ENCODE data around the gene GSC2.

The GSC2 gene

GRCh38 chr22:19118329-19118880 is 31.7 kb downstream of the GSC2 start:
- no peak for DNase-seq

DNA sequence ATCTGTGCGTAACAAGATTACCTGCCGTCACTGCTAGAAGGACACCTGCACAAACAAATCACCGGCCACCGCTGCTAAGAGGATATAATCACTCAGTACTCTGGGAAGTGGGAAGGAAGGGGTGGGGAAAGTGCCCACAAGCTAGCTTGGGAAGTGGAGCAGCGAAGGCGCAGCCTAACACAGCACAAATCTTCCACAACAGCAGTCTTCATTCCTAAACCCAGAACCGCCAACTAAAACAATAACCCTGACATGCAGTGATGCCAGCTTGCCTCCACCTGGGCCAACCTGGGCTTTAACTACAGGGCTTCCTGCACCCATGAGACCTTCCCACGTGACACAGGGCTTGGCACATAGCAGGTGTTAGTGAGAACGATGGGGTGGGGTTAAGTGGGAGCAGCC is 33.0 kb downstream of the GSC2 start:
- no peak for DNase-seq

DNA sequence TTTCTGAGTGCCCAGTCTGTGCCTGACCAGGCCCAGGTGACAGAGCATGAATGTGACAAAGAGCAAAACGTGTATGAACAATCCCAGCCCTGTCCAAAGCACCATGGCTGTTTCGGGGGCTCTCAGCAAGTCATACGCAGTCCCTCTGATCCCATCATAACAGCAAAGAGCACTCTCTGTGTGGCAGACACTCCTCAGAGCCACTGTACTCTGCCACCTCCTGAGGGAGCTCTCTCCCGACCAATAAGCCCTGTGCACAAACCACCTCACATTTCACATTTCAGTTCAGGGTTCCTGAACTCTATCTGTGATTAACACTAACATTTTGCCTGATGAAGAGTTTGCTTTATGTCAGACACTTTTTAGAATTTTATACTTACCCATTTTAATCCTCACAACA is 34.5 kb downstream of the GSC2 start:
- no peak for DNase-seq

- DNase-seq: no peak
These were observed 35.0 kb downstream of the GSC2 start for GRCh38 chr22:19114984-19115552.

DNA sequence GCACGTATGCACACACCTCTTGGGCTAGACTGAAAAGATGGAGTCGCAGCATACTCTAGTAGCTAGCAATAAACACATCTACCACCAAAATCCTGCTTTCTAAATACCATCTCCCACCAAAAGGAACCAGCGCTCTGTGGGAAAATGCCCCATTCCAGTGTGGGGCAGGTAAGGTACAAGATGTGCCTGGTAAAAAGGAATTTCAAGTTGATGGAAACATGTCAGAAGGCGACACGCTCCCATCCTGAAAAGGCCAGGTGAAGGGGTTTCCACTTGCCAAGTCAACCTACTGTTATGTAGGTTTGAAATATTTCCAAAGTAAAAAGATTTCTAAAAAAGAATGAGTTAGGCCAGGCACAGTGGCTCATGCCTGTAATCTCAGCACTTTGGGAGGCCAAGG is 36.7 kb downstream of the GSC2 start:
- DNase-seq: no peak

DNA sequence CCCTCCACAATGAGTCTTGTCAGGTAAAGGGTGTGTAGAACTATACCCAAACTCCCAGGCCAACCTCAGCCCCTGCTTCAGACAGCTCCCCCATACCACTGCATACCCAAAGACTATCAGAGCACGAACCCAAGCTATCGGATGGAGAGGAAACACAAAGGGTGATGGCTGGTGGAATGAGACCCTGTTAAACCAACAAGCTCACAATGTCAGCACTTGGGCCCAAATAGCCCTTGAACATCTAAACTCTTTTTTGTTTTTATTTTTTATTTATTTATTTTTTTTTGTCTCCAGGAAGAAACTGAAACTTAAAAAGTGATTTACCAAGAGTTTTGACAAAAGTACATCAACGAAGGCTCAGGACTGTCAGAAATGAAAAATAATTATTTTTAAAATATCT is 38.5 kb downstream of the GSC2 start:
- DNase-seq: no peak

DNA sequence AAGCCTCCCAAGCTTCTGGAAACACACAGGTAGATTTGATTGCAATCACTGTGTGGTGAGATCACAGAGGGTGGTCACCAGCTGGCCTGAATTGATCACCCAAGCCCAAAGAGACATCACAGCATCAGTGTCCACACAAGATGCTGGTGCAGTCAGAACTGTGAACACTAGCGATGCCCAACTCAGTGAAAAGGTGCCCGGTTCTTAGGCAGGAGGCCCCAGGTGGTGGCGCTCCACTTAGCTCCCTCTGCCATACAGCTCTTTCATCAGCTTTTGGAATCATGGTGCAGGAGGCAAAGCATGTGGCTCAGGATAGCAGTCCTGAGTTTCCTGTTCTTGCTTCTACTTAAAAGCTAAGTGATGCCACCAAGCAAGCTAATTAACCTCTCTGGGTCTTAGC is 39.0 kb downstream of the GSC2 start:
- no peak for DNase-seq

- no peak for DNase-seq
These were observed 39.4 kb downstream of the GSC2 start for GRCh38 chr22:19110646-19111045.

DNA sequence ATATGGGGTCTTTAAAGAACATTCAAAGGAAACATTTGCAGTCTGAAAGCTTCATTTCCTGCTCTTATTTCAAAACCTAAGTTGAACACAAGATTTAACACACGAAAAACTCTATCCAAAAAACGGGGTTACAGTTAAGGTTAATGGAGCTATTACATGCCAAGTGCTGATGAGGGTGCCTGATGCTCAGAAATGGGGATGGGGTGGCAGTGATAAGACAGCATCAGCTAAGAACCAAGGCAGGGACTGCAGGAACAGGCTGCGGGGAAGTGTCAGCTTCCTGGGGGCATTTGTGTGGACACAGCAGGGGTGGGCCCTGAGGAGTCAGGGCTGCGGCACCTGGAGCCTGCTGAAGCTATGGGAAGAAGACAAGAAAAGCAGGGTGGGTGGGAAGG is 40.0 kb downstream of the GSC2 start:
- no peak for DNase-seq

DNA sequence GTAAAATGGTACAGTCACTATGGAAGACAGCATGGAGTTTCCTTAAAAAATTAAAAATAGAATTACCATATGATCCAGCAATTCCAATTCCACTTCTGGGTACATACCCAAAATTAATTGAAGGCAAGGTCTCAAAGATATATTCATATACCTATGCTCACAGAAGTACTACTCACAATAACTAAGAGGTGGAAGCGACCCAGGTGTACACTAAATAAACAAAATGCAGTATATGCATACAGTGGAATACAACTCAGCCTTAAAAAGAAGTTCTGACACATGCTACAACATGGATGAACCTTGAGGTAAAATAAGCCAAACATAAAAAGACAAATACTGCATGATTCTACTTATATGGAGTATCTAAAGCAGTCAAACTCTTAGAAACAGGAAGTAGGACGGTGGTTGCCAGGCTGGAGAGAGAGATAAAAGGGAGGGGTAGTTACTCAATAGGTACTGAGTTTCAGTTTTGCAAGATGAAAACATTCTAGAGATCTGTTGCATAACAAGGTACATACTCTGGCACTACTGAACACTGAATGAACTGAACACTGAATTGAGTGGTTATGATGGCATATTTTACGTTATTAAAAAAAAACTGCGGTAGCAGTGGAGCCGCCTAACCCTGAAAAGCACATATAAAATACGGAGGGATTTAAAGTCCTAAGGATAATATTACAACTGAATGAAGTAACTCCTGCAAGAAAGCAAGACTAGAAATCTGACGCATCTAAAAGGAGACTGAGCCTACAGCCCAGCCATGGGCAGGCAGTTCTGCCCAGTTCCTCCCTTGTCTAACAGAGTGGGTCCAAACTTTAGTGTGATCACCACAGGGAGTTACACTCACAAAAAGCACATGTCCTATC is 40.7 kb downstream of the GSC2 start:
- no peak for DNase-seq

- DNase-seq: no peak
These were observed 41.3 kb downstream of the GSC2 start for GRCh38 chr22:19108807-19109197.

DNA sequence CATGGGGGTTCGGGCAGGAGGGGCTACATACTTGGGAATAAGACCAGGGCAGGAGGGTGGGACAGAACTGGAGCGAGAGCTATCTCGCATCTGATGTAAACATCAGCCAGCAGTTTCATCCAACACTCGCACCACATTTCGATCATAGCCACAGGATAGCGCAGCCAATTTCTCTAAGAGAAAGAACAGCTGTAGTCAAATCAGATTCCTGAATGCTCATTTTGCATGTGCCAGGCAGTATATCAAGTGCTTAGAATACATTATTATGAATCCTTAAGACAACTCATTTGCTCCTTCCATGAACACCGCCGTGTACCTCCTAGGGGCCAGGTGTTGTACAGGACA is 42.4 kb downstream of the GSC2 start:
- no peak for DNase-seq

DNA sequence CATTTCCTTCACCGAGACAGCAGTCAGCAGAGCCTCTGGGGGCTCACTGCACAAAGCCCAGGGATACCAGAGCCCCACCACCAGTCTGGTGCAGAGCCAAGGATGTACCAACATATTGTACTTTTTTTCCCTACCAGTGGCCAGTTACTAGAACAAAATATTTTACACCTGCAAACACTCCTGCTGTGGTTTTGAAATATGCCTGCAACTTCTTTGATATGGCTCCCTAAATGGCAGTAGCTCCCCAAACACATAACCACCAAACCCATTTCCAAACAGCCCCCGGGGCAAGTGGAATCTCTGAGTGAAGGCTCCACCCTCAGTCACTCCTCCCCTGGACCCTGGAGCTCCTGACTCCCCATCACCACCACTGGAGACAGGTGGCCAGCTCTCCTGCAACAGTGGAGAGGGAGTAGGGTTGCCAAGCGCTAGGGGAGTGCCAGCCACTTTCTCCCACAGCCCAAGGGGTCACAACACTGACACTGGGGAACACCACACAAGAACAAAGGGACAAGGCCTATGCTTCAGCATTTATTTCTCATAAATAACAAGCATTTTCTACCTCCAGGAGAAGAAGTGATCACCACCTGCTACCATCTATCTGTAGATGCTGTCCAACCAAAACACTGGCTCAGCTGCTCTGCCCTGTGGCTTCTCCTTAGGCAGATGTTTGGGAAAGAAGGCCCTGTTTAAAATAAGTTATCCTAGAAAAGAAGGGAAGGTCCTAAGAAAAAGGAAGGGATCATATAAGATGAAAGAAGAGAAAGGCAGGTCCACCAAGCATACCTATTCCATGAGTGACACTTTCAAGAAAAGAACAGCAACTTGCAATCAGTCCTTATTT is 43.0 kb downstream of the GSC2 start:
- DNase-seq: no peak

- DNase-seq: no peak
These were observed 44.0 kb downstream of the GSC2 start for GRCh38 chr22:19105867-19106802.

GRCh38 chr22:19105456-19105855 is 44.6 kb downstream of the GSC2 start:
- DNase-seq: no peak

GRCh38 chr22:19103880-19104821 is 45.9 kb downstream of the GSC2 start:
- no peak for DNase-seq

- no peak for DNase-seq
These were observed 51.9 kb downstream of the GSC2 start for GRCh38 chr22:19098157-19098556.

DNA sequence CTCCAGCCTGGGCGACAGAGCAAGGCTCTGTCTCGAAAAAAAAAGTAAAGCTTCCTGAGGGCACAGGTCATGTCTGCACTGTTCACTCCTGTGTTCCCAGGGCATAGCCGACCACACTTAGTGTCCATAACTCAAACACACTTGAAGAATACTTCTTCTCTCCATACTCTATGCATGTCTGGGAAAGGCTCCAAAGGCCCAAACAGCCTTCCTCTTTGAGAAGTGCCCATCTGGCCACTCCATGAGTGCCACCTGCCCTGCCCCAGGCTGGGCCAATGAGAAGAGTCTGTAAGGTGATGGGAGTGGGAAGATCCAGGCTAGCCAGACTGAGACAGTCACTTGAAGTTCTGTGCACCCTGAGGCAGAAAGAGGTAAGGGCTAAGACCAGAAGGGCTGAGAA is 52.6 kb downstream of the GSC2 start:
- DNase-seq: no peak
